CD14-positive monocyte (primary cell): ENCODE measurements around the gene DNAAF5. TPM values are rescaled to one million over a fixed set of nuclear protein-coding genes. Genes with fewer than 3 reads are reported as not detected.

ENCODE experiments used
- DNase-seq, 3 donors: peaks; one replicate each; pipeline ENCODE4 v3.0.0-alpha.2; 2011 to 2022
- H2AFZ ChIP-seq: 2 replicates; pipeline ENCODE4 v1.6.0; 2012; ENCODE audit warnings: mild to moderate bottlenecking, low read depth, low read length, inconsistent platforms; ENCODE audit not compliant: insufficient read depth, poor library complexity, severe bottlenecking
- H3K27ac ChIP-seq, 2 donors: 1 replicate in 1 of 2; 2 replicates in 1 of 2; pipeline ENCODE4 v1.5.1; 2012 to 2013; ENCODE audit warnings: low read length in 2 of 2, control low read depth in 1 of 2, inconsistent platforms in 1 of 2, low read depth in 1 of 2, mild to moderate bottlenecking in 1 of 2
- H3K27me3 ChIP-seq, 2 donors: one replicate each; pipeline versions ENCODE4 v1.6.0 to v1.6.1; 2011 to 2013; ENCODE audit warnings: low read length in 2 of 2; ENCODE audit not compliant: control insufficient read depth in 2 of 2, insufficient read depth in 2 of 2
- H3K36me3 ChIP-seq, 2 donors: replicated peaks in 1 of 2; 1 replicate in 1 of 2; 2 replicates in 1 of 2; pipeline versions ENCODE4 v1.5.1 to v1.6.1; 2012 to 2013; ENCODE audit warnings: low read length in 2 of 2, control low read depth in 1 of 2, inconsistent platforms in 1 of 2, mild to moderate bottlenecking in 1 of 2; ENCODE audit not compliant: insufficient read depth in 2 of 2, control insufficient read depth in 1 of 2
- H3K4me1 ChIP-seq, 2 donors: 1 replicate in 1 of 2; 2 replicates in 1 of 2; pipeline versions ENCODE4 v1.5.1 to v1.6.1; 2012 to 2013; ENCODE audit warnings: low read length in 2 of 2, control low read depth in 1 of 2, inconsistent platforms in 1 of 2, mild to moderate bottlenecking in 1 of 2, moderate library complexity in 1 of 2; ENCODE audit not compliant: insufficient read depth in 2 of 2, control insufficient read depth in 1 of 2
- H3K4me2 ChIP-seq: replicated peaks from 2 replicates; pipeline ENCODE3; 2012; ENCODE audit warnings: low read length, moderate library complexity, mild to moderate bottlenecking; ENCODE audit not compliant: poor library complexity, severe bottlenecking; ENCODE audit errors: extremely low read depth
- H3K4me3 ChIP-seq, 3 experiments: fragments of 200-600 bp in 1 of 3; sonication (generic) in 1 of 3; replicated peaks in 1 of 3; 1 replicate in 2 of 3; 2 replicates in 1 of 3; pipeline ENCODE4 v1.5.1; 2011 to 2013; ENCODE audit warnings: low read length in 3 of 3, mild to moderate bottlenecking in 3 of 3, control low read depth in 2 of 3, low read depth in 2 of 3, inconsistent platforms in 1 of 3, moderate library complexity in 1 of 3
- H3K79me2 ChIP-seq: 2 replicates; pipeline ENCODE4 v1.6.0; 2012; ENCODE audit warnings: mild to moderate bottlenecking, control low read depth, inconsistent platforms, low read length, moderate library complexity; ENCODE audit not compliant: insufficient read depth
- H3K9ac ChIP-seq: 2 replicates; pipeline ENCODE4 v1.6.0; 2017; ENCODE audit warnings: low read length, mild to moderate bottlenecking; ENCODE audit not compliant: insufficient read depth, poor library complexity, severe bottlenecking
- H3K9me3 ChIP-seq, 2 donors: replicated peaks in 1 of 2; 1 replicate in 1 of 2; 2 replicates in 1 of 2; pipeline versions ENCODE4 v1.5.1 to v1.6.1; 2012 to 2013; ENCODE audit warnings: low read length in 2 of 2, control low read depth in 1 of 2; ENCODE audit not compliant: control insufficient read depth in 1 of 2, insufficient read depth in 1 of 2
- H4K20me1 ChIP-seq: 2 replicates; pipeline ENCODE4 v1.6.0; 2012; ENCODE audit warnings: mild to moderate bottlenecking, low read length, control low read depth, moderate library complexity; ENCODE audit not compliant: insufficient read depth
- H3K27ac Mint-ChIP-seq, 7 donors: one replicate each; pipeline ENCODE4 v1.8.0; 2020; ENCODE audit warnings: mild to moderate bottlenecking in 7 of 7, mixed read lengths in 7 of 7, moderate library complexity in 6 of 7, inconsistent platforms in 2 of 7
- H3K27me3 Mint-ChIP-seq, 3 donors: one replicate each; pipeline ENCODE4 v1.8.0; 2021 to 2022; ENCODE audit warnings: low read depth in 3 of 3, mild to moderate bottlenecking in 3 of 3, mixed read lengths in 3 of 3, moderate library complexity in 3 of 3, inconsistent platforms in 1 of 3
- H3K36me3 Mint-ChIP-seq, 2 donors: one replicate each; pipeline ENCODE4 v1.8.0; 2020; ENCODE audit warnings: mixed read lengths in 2 of 2, inconsistent platforms in 1 of 2, mild to moderate bottlenecking in 1 of 2
- H3K4me1 Mint-ChIP-seq: one replicate; pipeline ENCODE4 v1.8.0; 2020; ENCODE audit warnings: mild to moderate bottlenecking, mixed read lengths
- H3K4me3 Mint-ChIP-seq, 2 donors: one replicate each; pipeline ENCODE4 v1.8.0; 2020; ENCODE audit warnings: mild to moderate bottlenecking in 2 of 2, mixed read lengths in 2 of 2, moderate library complexity in 1 of 2
- H3K9me3 Mint-ChIP-seq, 7 donors: one replicate each; pipeline ENCODE4 v1.8.0; 2020 to 2022; ENCODE audit warnings: mixed read lengths in 7 of 7, mild to moderate bottlenecking in 6 of 7, moderate library complexity in 6 of 7, inconsistent platforms in 2 of 7
- WGBS: methylation state at CpG from one replicate; pipeline ENCODE4 v1.1.5; 2013; ENCODE audit warnings: missing lambda C conversion rate; ENCODE audit not compliant: insufficient coverage; 5-methylcytosine and 5-hydroxymethylcytosine counted together
- intact Hi-C, 2 donors: fragments of 100-400 bp; cut with micrococcal nuclease; formaldehyde crosslinking; loops; one replicate each; pipeline versions ENCODE4 v1.15.0 to v1.15.1; 2023
- polyA plus RNA-seq, 3 donors: library from polyadenylated mRNA; depleted of rRNA in 1 of 3; unstranded in 2 of 3; stranded (reverse) in 1 of 3; fragments of 300-500 nt in 2 of 3; fragments of >200 nt in 1 of 3; fragmentation: Illumina TruSeq in 2 of 3; gene quantifications; 1 replicate in 2 of 3; 2 replicates in 1 of 3; pipeline ENCODE4 v1.2.3, GENCODE V29; 2012 to 2021
- TF ChIP-seq, protein P1 (sequence below): fragments of 200-600 bp; IDR thresholded peaks from one replicate; pipeline ENCODE4 v1.8.0; 2022; ENCODE audit warnings: antibody characterized with exemption, mild to moderate bottlenecking

DNAAF5 gene
- polyA plus RNA-seq, 3 donors: 1.2 to 9.6 (median 2.0) TPM

DNA sequence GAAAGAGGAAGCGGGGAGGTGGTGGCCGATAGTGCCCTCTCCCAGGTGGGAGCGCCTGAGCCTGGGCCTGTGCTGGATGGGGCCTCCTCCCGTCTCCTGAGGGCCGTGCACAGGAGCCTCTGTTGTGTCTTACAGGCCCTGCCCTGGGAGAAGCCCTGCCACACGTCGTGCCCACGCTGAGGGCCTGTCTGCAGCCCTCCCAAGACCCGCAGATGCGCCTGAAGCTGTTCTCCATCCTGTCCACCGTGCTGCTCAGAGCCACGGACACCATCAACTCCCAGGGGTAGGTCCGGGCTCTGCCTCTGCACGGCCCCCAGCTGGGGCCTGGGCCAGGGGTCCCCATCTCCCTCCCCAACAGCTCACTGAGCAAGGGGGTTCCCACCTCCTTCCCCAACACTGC lies 43.8 kb downstream of the DNAAF5 start:
- intact Hi-C loops: loop anchor here in 1 of 2 donors (5.0 kb wide), 1 partner anchor 443 kb away; no protein-coding TSS in a partner anchor

DNA sequence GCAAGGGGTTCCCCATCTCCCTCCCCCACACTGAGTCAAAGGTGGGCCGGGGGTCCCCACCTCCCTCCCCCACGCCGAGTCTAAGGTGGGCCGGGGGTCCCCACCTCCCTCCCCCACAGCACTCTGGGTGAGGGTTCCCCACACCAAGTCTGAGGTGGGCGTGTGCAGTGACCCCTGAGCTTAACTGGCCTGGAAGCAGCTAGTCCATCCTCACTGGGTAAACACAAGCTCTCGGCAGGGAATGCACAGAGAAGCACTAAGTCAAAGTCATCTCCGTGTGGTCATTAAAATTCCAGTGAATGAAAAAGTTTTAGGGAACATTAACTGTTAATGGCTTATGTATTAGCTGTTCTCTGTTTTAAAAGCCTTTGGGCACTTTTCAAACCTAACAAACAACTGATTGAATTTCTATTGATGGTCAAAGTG lies 44.3 kb downstream of the DNAAF5 start:
- Histone ChIP-seq H3K4me3 (no peak overlapping the region), H3K9me3 (no peaks in the 10 kb centered on the region), H3K4me2 (no peak overlapping the region), H3K9ac (no peak overlapping the region), H3K27me3 (no peaks in the 10 kb centered on the region), H3K27ac (no peak overlapping the region), H3K79me2 (no peaks in the 10 kb centered on the region), H3K4me1 (no peaks in the 10 kb centered on the region), H3K36me3 (peaks cover 10 to 26% of the 10 kb centered on the region in 2 donors), H4K20me1 (no peaks in the 10 kb centered on the region), H2AFZ (no peak overlapping the region)
- H3K4me1 Mint-ChIP-seq: no peaks in the 10 kb centered on the region
- TF ChIP-seq, protein P1, sequence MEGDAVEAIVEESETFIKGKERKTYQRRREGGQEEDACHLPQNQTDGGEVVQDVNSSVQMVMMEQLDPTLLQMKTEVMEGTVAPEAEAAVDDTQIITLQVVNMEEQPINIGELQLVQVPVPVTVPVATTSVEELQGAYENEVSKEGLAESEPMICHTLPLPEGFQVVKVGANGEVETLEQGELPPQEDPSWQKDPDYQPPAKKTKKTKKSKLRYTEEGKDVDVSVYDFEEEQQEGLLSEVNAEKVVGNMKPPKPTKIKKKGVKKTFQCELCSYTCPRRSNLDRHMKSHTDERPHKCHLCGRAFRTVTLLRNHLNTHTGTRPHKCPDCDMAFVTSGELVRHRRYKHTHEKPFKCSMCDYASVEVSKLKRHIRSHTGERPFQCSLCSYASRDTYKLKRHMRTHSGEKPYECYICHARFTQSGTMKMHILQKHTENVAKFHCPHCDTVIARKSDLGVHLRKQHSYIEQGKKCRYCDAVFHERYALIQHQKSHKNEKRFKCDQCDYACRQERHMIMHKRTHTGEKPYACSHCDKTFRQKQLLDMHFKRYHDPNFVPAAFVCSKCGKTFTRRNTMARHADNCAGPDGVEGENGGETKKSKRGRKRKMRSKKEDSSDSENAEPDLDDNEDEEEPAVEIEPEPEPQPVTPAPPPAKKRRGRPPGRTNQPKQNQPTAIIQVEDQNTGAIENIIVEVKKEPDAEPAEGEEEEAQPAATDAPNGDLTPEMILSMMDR: no peak
- intact Hi-C loops: loop anchor here in 1 of 2 donors (5.0 kb wide), 1 partner anchor 443 kb away; no protein-coding TSS in a partner anchor
- DNase-seq: no peak
- peaks cover 26 to 52% of the 10 kb centered on the region in 2 donors for H3K36me3 Mint-ChIP-seq
- H3K27ac Mint-ChIP-seq: peak overlapping the region in 1 of 7 donors; percentile 13
- peaks cover 0 to 6% (median 0%) of the 10 kb centered on the region in 7 donors for H3K9me3 Mint-ChIP-seq
- 90% methylated on average over 2 of the region's 7 CpGs for WGBS
- peaks cover 0 to 2% (median 0%) of the 10 kb centered on the region in 3 donors for H3K27me3 Mint-ChIP-seq
- H3K4me3 Mint-ChIP-seq: no peak overlapping the region

More for the DNA sequence above, 43.8 kb downstream of the DNAAF5 start:
- no peak for DNase-seq
- H3K27me3 Mint-ChIP-seq: peaks cover 0 to 2% (median 0%) of the 10 kb centered on the region in 3 donors
- H3K4me1 Mint-ChIP-seq: no peaks in the 10 kb centered on the region
- Histone ChIP-seq H3K9ac (no peak overlapping the region), H3K36me3 (peaks cover 7 to 26% of the 10 kb centered on the region in 2 donors), H3K9me3 (no peaks in the 10 kb centered on the region), H2AFZ (no peak overlapping the region), H3K4me1 (no peaks in the 10 kb centered on the region), H4K20me1 (no peaks in the 10 kb centered on the region), H3K27me3 (no peaks in the 10 kb centered on the region), H3K4me2 (no peak overlapping the region), H3K79me2 (no peaks in the 10 kb centered on the region), H3K4me3 (no peak overlapping the region), H3K27ac (no peak overlapping the region)
- H3K27ac Mint-ChIP-seq: peak overlapping the region in 1 of 7 donors; percentile 13
- TF ChIP-seq, protein P1: no peak
- peaks cover 26 to 52% of the 10 kb centered on the region in 2 donors for H3K36me3 Mint-ChIP-seq
- no peak overlapping the region for H3K4me3 Mint-ChIP-seq
- peaks cover 0 to 6% (median 0%) of the 10 kb centered on the region in 7 donors for H3K9me3 Mint-ChIP-seq
- 95% methylated on average over 14 of the region's 14 CpGs for WGBS
